Measurements from ENCODE around the gene TMEM101. TPM values are rescaled to one million over a fixed set of nuclear protein-coding genes. Genes with fewer than 3 reads are reported as not detected.

The TMEM101 gene
- total RNA-seq, 1 experiment from 2014 or later = 75.5 TPM

DNA sequence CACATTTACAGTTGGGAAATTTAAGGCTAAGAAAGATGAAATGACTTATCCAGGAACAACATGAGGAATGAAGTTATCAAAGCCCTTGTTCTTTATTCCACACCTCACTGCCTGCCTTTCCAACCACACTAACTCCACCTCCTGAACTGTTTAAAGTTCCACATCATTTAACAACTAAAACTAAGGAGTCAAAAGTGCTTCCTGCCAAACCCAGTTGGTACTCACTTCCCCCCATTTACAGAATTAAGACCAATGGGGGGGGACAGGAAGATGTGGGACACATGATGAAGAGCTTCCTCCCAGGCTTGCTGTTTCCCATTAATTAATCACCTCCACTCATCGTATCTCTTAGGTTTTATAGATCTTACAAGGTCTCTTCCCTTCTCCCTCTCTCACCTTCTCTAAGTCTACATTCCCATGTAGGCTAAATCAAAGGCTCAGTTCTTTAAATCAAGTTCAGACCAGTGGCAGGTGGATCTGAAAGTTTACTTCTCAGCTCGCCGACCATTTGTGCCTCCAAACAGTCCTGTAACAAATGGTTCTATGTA lies 19.2 kb upstream of the TMEM101 start:
- TF ChIP-seq EZH2phosphoT487 (IDR thresholded peaks at IDR 0.05; ENCODE audit: borderline replicate concordance, low read length) (no peak), EZH2 (IDR thresholded peaks at IDR 0.05; ENCODE audit: low read length, unreplicated experiment) (no peak)
- TF ChIP-seq, protein P1, sequence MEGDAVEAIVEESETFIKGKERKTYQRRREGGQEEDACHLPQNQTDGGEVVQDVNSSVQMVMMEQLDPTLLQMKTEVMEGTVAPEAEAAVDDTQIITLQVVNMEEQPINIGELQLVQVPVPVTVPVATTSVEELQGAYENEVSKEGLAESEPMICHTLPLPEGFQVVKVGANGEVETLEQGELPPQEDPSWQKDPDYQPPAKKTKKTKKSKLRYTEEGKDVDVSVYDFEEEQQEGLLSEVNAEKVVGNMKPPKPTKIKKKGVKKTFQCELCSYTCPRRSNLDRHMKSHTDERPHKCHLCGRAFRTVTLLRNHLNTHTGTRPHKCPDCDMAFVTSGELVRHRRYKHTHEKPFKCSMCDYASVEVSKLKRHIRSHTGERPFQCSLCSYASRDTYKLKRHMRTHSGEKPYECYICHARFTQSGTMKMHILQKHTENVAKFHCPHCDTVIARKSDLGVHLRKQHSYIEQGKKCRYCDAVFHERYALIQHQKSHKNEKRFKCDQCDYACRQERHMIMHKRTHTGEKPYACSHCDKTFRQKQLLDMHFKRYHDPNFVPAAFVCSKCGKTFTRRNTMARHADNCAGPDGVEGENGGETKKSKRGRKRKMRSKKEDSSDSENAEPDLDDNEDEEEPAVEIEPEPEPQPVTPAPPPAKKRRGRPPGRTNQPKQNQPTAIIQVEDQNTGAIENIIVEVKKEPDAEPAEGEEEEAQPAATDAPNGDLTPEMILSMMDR (conservative IDR thresholded peaks at IDR 0.05; ENCODE audit: low read depth, low read length) = no peak
- DNase-seq = no peak
- ChIA-PET POLR2A (ENCODE audit: unreplicated experiment) (no interaction called here), CTCF (no interaction called here)
- no peaks in the 10 kb centered on the region for H3K27me3 ChIP-seq (ENCODE audit: low read length)
- H2AFZ ChIP-seq (ENCODE audit: low read length) = no peak overlapping the region
- H3K9me3 ChIP-seq (ENCODE audit: low read length) = no peaks in the 10 kb centered on the region
- H3K9me2 ChIP-seq (replicated peaks; ENCODE audit: low read length) = no peaks in the 10 kb centered on the region
- no peak overlapping the region for H3K4me2 ChIP-seq (ENCODE audit: low read length)
- H3K36me3 ChIP-seq (ENCODE audit: low read depth, low read length) = peaks cover 46% of the 10 kb centered on the region
- peaks cover 5% of the 10 kb centered on the region; the same call in 1 of the 2 replicates for H3K79me2 ChIP-seq (ENCODE audit: low read length)
- H3K4me1 ChIP-seq (ENCODE audit: insufficient read depth, low read length) = no peaks in the 10 kb centered on the region
- H3F3A ChIP-seq (ENCODE audit: low read length, unreplicated experiment) = no peaks in the 10 kb centered on the region
- H3K4me3 ChIP-seq (ENCODE audit: low read length) = no peak overlapping the region
- ATAC-seq = no peak
- no peak overlapping the region for H3K27ac ChIP-seq (ENCODE audit: low read length)
- H4K20me1 ChIP-seq (ENCODE audit: low read length) = no peaks in the 10 kb centered on the region
- intact Hi-C loops (cut with micrococcal nuclease) = no loop called here
- no TSS peak for BruUV-seq (replicated peaks)
- no peak overlapping the region for H3K9ac ChIP-seq (ENCODE audit: low read length)

- DNase-seq = no peak
- no peak overlapping the region for H3K4me3 ChIP-seq (ENCODE audit: low read length)
- no peaks in the 10 kb centered on the region for H4K20me1 ChIP-seq (ENCODE audit: low read length)
- H3K27ac ChIP-seq (ENCODE audit: low read length) = no peak overlapping the region
- ChIA-PET POLR2A (ENCODE audit: unreplicated experiment) (no interaction called here), CTCF (no interaction called here)
- TSS peak; percentile 4 for BruUV-seq (replicated peaks)
- TF ChIP-seq EZH2phosphoT487 (IDR thresholded peaks at IDR 0.05; ENCODE audit: borderline replicate concordance, low read length) (no peak), EZH2 (IDR thresholded peaks at IDR 0.05; ENCODE audit: low read length, unreplicated experiment) (no peak)
- TF ChIP-seq, protein P1 (conservative IDR thresholded peaks at IDR 0.05; ENCODE audit: low read depth, low read length) = no peak
- no peaks in the 10 kb centered on the region for H3K9me2 ChIP-seq (replicated peaks; ENCODE audit: low read length)
- H2AFZ ChIP-seq (ENCODE audit: low read length) = no peak overlapping the region
- no peaks in the 10 kb centered on the region for H3K9me3 ChIP-seq (ENCODE audit: low read length)
- no peaks in the 10 kb centered on the region for H3K27me3 ChIP-seq (ENCODE audit: low read length)
- peaks cover 23% of the 10 kb centered on the region for H3K36me3 ChIP-seq (ENCODE audit: low read depth, low read length)
- no peak overlapping the region for H3K9ac ChIP-seq (ENCODE audit: low read length)
- H3K79me2 ChIP-seq (ENCODE audit: low read length) = no peaks in the 10 kb centered on the region
- intact Hi-C loops (cut with micrococcal nuclease) = no loop called here
- ATAC-seq = no peak
- H3F3A ChIP-seq (ENCODE audit: low read length, unreplicated experiment) = no peaks in the 10 kb centered on the region
- no peaks in the 10 kb centered on the region for H3K4me1 ChIP-seq (ENCODE audit: insufficient read depth, low read length)
- H3K4me2 ChIP-seq (ENCODE audit: low read length) = no peak overlapping the region
Observed at GRCh38 chr17:44030482-44030881, 15.7 kb upstream of the TMEM101 start.

DNA sequence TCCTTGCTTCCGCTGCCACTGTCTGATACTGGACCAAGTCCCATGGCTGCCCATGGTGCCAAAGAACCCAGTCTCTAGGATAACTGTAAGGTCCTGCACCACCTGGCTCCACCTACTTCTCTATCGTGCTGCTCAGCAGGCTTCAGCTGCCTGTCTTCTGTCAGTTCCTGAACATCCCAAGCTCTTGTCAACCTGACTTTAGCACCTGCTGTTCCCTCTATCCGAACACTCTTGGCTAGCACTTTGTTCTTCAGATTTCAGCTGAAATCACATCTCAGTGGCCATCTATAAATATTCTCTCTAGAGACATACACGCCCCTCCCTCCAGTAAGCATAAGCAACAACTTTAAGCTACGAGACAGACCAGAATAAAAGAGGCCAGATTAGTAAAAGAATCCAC lies 15.0 kb upstream of the TMEM101 start:
- BruUV-seq (replicated peaks) = no TSS peak
- H2AFZ ChIP-seq (ENCODE audit: low read length) = no peak overlapping the region

More for the DNA sequence above, 15.0 kb upstream of the TMEM101 start:
- H3K9me3 ChIP-seq (ENCODE audit: low read length) = no peaks in the 10 kb centered on the region
- H4K20me1 ChIP-seq (ENCODE audit: low read length) = no peaks in the 10 kb centered on the region
- ATAC-seq (no peak), DNase-seq (no peak)
- ChIA-PET CTCF (interaction anchor here (0.6 kb wide), 1 partner anchor 37 kb away, joined by 3 read pairs; no protein-coding TSS in a partner anchor), POLR2A (ENCODE audit: unreplicated experiment) (no interaction called here)
- peaks cover 23% of the 10 kb centered on the region for H3K36me3 ChIP-seq (ENCODE audit: low read depth, low read length)
- intact Hi-C loops (cut with micrococcal nuclease) = no loop called here
- no peak overlapping the region for H3K9ac ChIP-seq (ENCODE audit: low read length)
- H3K9me2 ChIP-seq (replicated peaks; ENCODE audit: low read length) = no peaks in the 10 kb centered on the region
- H3K27me3 ChIP-seq (ENCODE audit: low read length) = no peaks in the 10 kb centered on the region
- no peaks in the 10 kb centered on the region for H3K79me2 ChIP-seq (ENCODE audit: low read length)
- no peak overlapping the region for H3K4me2 ChIP-seq (ENCODE audit: low read length)
- TF ChIP-seq EZH2phosphoT487 (IDR thresholded peaks at IDR 0.05; ENCODE audit: borderline replicate concordance, low read length) (no peak), EZH2 (IDR thresholded peaks at IDR 0.05; ENCODE audit: low read length, unreplicated experiment) (no peak)
- TF ChIP-seq, protein P1 (conservative IDR thresholded peaks at IDR 0.05; ENCODE audit: low read depth, low read length) = no peak
- no peak overlapping the region for H3K4me3 ChIP-seq (ENCODE audit: low read length)
- no peaks in the 10 kb centered on the region for H3K4me1 ChIP-seq (ENCODE audit: insufficient read depth, low read length)
- H3F3A ChIP-seq (ENCODE audit: low read length, unreplicated experiment) = no peaks in the 10 kb centered on the region
- H3K27ac ChIP-seq (ENCODE audit: low read length) = no peak overlapping the region
